Neural progenitor cell (in vitro differentiated cells): Measurements from ENCODE around the gene CLSTN2.

Experiments
- EZH2 ChIP-seq: fragments of 200-600 bp; sonication (generic); IDR thresholded peaks from 2 replicates; pipeline ENCODE4 v1.6.1; 2017; ENCODE audit warnings: antibody characterized with exemption, mild to moderate bottlenecking, moderate library complexity
- TF ChIP-seq, protein P1 (sequence below): fragments of 200-600 bp; sonication (generic); IDR thresholded peaks from 2 replicates; pipeline ENCODE4 v1.5.1; 2017; ENCODE audit warnings: antibody characterized with exemption, mild to moderate bottlenecking

DNA sequence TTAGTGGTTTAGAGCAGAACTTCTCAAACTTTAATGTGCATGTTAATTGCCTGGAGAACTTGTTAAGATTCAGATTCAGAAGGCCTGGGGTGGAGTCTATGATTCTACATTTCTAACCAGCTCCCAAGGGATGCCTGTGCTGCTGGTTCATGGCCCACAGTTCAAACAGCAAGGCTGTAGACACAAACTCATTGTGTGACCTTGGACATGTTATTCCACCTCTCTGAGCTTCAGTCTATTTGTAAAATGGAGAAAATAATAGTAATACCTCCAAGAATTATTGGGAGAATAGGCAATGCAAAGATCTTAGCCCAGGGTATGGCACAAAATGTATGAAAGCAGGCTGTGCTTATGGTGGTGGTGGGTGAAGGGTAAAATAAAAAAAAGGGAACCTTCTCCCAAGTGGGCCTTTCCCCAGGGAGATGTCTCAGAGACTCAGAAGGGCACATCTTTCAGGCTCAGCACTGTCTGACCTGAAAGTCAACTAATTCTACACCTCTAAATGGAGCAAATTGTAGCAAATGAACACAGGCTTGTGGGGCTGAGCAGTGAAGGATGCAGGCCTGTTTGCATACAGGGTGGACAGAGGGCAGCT, 566.9 kb downstream of the CLSTN2 start:
- TF ChIP-seq, protein P1, sequence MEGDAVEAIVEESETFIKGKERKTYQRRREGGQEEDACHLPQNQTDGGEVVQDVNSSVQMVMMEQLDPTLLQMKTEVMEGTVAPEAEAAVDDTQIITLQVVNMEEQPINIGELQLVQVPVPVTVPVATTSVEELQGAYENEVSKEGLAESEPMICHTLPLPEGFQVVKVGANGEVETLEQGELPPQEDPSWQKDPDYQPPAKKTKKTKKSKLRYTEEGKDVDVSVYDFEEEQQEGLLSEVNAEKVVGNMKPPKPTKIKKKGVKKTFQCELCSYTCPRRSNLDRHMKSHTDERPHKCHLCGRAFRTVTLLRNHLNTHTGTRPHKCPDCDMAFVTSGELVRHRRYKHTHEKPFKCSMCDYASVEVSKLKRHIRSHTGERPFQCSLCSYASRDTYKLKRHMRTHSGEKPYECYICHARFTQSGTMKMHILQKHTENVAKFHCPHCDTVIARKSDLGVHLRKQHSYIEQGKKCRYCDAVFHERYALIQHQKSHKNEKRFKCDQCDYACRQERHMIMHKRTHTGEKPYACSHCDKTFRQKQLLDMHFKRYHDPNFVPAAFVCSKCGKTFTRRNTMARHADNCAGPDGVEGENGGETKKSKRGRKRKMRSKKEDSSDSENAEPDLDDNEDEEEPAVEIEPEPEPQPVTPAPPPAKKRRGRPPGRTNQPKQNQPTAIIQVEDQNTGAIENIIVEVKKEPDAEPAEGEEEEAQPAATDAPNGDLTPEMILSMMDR = no peak
- TF ChIP-seq EZH2 = no peak
